22Rv1 (cell line): ENCODE data around the gene SIAH3.

Experiments
- ZFX ChIP-seq: fragments of 450-650 bp; IDR thresholded peaks from 2 replicates; pipeline ENCODE4 v1.6.1; 2017; ENCODE audit warnings: antibody characterized with exemption, borderline replicate concordance
- TF ChIP-seq, protein P1 (sequence below): fragments of 450-650 bp; IDR thresholded peaks from 2 replicates; pipeline ENCODE4 v1.5.1; 2017; ENCODE audit warnings: mild to moderate bottlenecking

GRCh38 chr13:45776748-45777147 is 74.8 kb downstream of the SIAH3 start:
- TF ChIP-seq, protein P1, sequence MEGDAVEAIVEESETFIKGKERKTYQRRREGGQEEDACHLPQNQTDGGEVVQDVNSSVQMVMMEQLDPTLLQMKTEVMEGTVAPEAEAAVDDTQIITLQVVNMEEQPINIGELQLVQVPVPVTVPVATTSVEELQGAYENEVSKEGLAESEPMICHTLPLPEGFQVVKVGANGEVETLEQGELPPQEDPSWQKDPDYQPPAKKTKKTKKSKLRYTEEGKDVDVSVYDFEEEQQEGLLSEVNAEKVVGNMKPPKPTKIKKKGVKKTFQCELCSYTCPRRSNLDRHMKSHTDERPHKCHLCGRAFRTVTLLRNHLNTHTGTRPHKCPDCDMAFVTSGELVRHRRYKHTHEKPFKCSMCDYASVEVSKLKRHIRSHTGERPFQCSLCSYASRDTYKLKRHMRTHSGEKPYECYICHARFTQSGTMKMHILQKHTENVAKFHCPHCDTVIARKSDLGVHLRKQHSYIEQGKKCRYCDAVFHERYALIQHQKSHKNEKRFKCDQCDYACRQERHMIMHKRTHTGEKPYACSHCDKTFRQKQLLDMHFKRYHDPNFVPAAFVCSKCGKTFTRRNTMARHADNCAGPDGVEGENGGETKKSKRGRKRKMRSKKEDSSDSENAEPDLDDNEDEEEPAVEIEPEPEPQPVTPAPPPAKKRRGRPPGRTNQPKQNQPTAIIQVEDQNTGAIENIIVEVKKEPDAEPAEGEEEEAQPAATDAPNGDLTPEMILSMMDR: no peak
- TF ChIP-seq ZFX: no peak
